Brain microvascular endothelial cell (primary cell): ENCODE measurements around the gene INPP5J.
"Not testable (repeated sequence)": the region's sequence is repeated elsewhere in the genome, so short reads cannot be mapped to it uniquely, and the experiment has no call there.

ENCODE experiments used
- DNase-seq: peaks from one replicate; pipeline ENCODE4 v3.0.0-alpha.2; 2020
- H3K27ac ChIP-seq: fragments of 250-450 bp; sonication (Bioruptor Pico); 2 replicates; pipeline ENCODE4 v1.5.1; 2020; ENCODE audit warnings: mild to moderate bottlenecking, moderate library complexity
- H3K27me3 ChIP-seq: fragments of 250-450 bp; sonication (Bioruptor Pico); replicated peaks from 2 replicates; pipeline ENCODE4 v1.5.1; 2020; ENCODE audit warnings: mild to moderate bottlenecking
- H3K36me3 ChIP-seq: fragments of 250-450 bp; sonication (Bioruptor Pico); replicated peaks from 2 replicates; pipeline ENCODE4 v1.5.1; 2020; ENCODE audit warnings: mild to moderate bottlenecking
- H3K4me3 ChIP-seq: 2 replicates; pipeline ENCODE4 v1.5.1; 2011; ENCODE audit warnings: low read depth, mild to moderate bottlenecking, control low read depth, low read length, moderate library complexity
- CTCF ChIP-seq: IDR thresholded peaks from 2 replicates; pipeline ENCODE4 v1.5.1; 2011; ENCODE audit warnings: low read depth, mild to moderate bottlenecking, moderate library complexity, low read length, control low read depth, inconsistent platforms; ENCODE audit errors: missing control alignments
- in situ Hi-C: cut with HindIII; loops from 2 replicates; pipeline ENCODE4 v1.10.0; 2017; ENCODE audit warnings: low sequenced_read_pairs, low pct_ligation_motif_present

The INPP5J gene

GRCh38 chr22:31122532-31123291, at the start of gene INPP5J:
Gene INPP5J (plus strand): TSS chr22:31122966. CDS start chr22:31123015, 49 bp downstream.
- Histone ChIP-seq H3K27ac (no peak within 1 kb of the TSS), H3K27me3 (no peaks in the 10 kb centered on the region), H3K36me3 (no peaks in the 10 kb centered on the region), H3K4me3 (peak within 1 kb of the TSS; percentile 55)
- in situ Hi-C loops, result no loop called here
- no peak for TF ChIP-seq CTCF
- peak; percentile 45 for DNase-seq

GRCh38 chr22:31073125-31073524, 49.6 kb upstream of the INPP5J start:
- H3K36me3 ChIP-seq, H3K4me3 ChIP-seq, in situ Hi-C loops, H3K27ac ChIP-seq, DNase-seq, H3K27me3 ChIP-seq: not testable (repeated sequence)

- H3K27me3 ChIP-seq, in situ Hi-C loops, H3K36me3 ChIP-seq, H3K4me3 ChIP-seq, DNase-seq, H3K27ac ChIP-seq: not testable (repeated sequence)
Observed at GRCh38 chr22:31073545-31074145, 49.1 kb upstream of the INPP5J start.

GRCh38 chr22:31075961-31076360, 46.8 kb upstream of the INPP5J start:
- Histone ChIP-seq H3K27me3 (no peaks in the 10 kb centered on the region), H3K27ac (no peak overlapping the region), H3K36me3 (no peaks in the 10 kb centered on the region), H3K4me3 (no peak overlapping the region)
- no peak for DNase-seq
- in situ Hi-C loops, result no loop called here
- no peak for TF ChIP-seq CTCF

- in situ Hi-C loops, result no loop called here
- DNase-seq, result no peak
- Histone ChIP-seq H3K27ac (no peak overlapping the region), H3K36me3 (no peaks in the 10 kb centered on the region), H3K27me3 (no peaks in the 10 kb centered on the region), H3K4me3 (no peak overlapping the region)
- TF ChIP-seq CTCF, result no peak
Observed at GRCh38 chr22:31077681-31078080, 45.1 kb upstream of the INPP5J start.

- DNase-seq, in situ Hi-C loops, H3K27ac ChIP-seq, H3K27me3 ChIP-seq, H3K4me3 ChIP-seq, H3K36me3 ChIP-seq: not testable (repeated sequence)
Observed at GRCh38 chr22:31078389-31078788, 44.4 kb upstream of the INPP5J start.

- Histone ChIP-seq H3K27me3 (no peaks in the 10 kb centered on the region), H3K27ac (no peak overlapping the region), H3K4me3 (no peak overlapping the region), H3K36me3 (peaks cover 10% of the 10 kb centered on the region)
- in situ Hi-C loops, result no loop called here
- no peak for DNase-seq
- no peak for TF ChIP-seq CTCF
Observed at GRCh38 chr22:31079095-31079642, 43.6 kb upstream of the INPP5J start.
